Neural cell (in vitro differentiated cells): ENCODE measurements around the gene CDR2. TPM values are rescaled to one million over a fixed set of nuclear protein-coding genes. Genes with fewer than 3 reads are reported as not detected.

Experiments used
- H2AFZ ChIP-seq: fragments of 200-600, 300-800 bp; sonication (generic), shearing (Covaris generic); 2 replicates; pipeline ENCODE4 v1.6.0; 2014; ENCODE audit warnings: low read depth, mild to moderate bottlenecking, antibody characterized with exemption, low read length, moderate library complexity
- H3F3A ChIP-seq: fragments of 200-600 bp; shearing (Covaris generic); 2 replicates; pipeline ENCODE4 v1.6.1; 2016; ENCODE audit warnings: mild to moderate bottlenecking, moderate library complexity, mixed read lengths, antibody characterized with exemption, low read length; ENCODE audit not compliant: insufficient read depth, poor library complexity, severe bottlenecking
- H3K27ac ChIP-seq: fragments of 200-600, 300-800 bp; sonication (generic), shearing (Covaris generic); 2 replicates; pipeline ENCODE4 v1.5.1; 2014; ENCODE audit warnings: mild to moderate bottlenecking, low read length, moderate library complexity
- H3K27me3 ChIP-seq: fragments of 300-800, 200-600 bp; sonication (generic), shearing (Covaris generic); 2 replicates; pipeline ENCODE4 v1.6.0; 2014; ENCODE audit warnings: mild to moderate bottlenecking, low read depth, low read length, moderate library complexity; ENCODE audit not compliant: insufficient read depth
- H3K36me3 ChIP-seq: fragments of 300-800, 200-600 bp; sonication (generic), shearing (Covaris generic); 2 replicates; pipeline ENCODE4 v1.5.1; 2014; ENCODE audit warnings: mild to moderate bottlenecking, antibody characterized with exemption, low read length, moderate library complexity; ENCODE audit not compliant: insufficient read depth
- H3K4me2 ChIP-seq: fragments of 300-800, 200-600 bp; sonication (generic), shearing (Covaris generic); 2 replicates; pipeline ENCODE4 v1.6.0; 2014; ENCODE audit warnings: mild to moderate bottlenecking, low read length
- H3K4me3 ChIP-seq: fragments of 300-800, 200-600 bp; sonication (generic), shearing (Covaris generic); 2 replicates; pipeline ENCODE4 v1.5.1; 2014; ENCODE audit warnings: mild to moderate bottlenecking, low read length, moderate library complexity
- H3K79me2 ChIP-seq: fragments of 200-600 bp; shearing (Covaris generic); replicated peaks from 2 replicates; pipeline ENCODE4 v1.6.0; 2014; ENCODE audit warnings: mild to moderate bottlenecking, low read length, moderate library complexity; ENCODE audit not compliant: insufficient read depth
- H3K9ac ChIP-seq: fragments of 300-800, 200-600 bp; sonication (generic), shearing (Covaris generic); 2 replicates; pipeline ENCODE4 v1.6.1; 2016; ENCODE audit warnings: mild to moderate bottlenecking, low read length, mixed read lengths
- H3K9me2 ChIP-seq: fragments of 200-600 bp; shearing (Covaris generic); 2 replicates; pipeline ENCODE4 v1.6.1; 2016; ENCODE audit warnings: mild to moderate bottlenecking, low read length, mixed read lengths; ENCODE audit not compliant: insufficient read depth
- H3K9me3 ChIP-seq: fragments of 200-600, 300-800 bp; sonication (generic), shearing (Covaris generic); 2 replicates; pipeline ENCODE4 v1.6.1; 2016; ENCODE audit warnings: mild to moderate bottlenecking, mixed run types, low read length, moderate library complexity, mixed read lengths
- H4K20me1 ChIP-seq: fragments of 200-600 bp; shearing (Covaris generic); 2 replicates; pipeline ENCODE4 v1.6.1; 2016; ENCODE audit warnings: mild to moderate bottlenecking, mixed run types; ENCODE audit not compliant: insufficient read depth
- CTCF ChIP-seq: fragments of 450-650 bp; IDR thresholded peaks from 2 replicates; pipeline ENCODE4 v1.5.1; 2014; ENCODE audit warnings: antibody characterized with exemption, mild to moderate bottlenecking, moderate library complexity; ENCODE audit not compliant: poor library complexity, severe bottlenecking
- EP300 ChIP-seq: fragments of 450-650 bp; conservative IDR thresholded peaks from 2 replicates; pipeline ENCODE4 v1.6.1; 2014; ENCODE audit warnings: antibody characterized with exemption, mild to moderate bottlenecking, moderate library complexity; ENCODE audit not compliant: poor library complexity, severe bottlenecking
- EZH2 ChIP-seq: fragments of 200-600, 300-800 bp; shearing (Covaris generic), sonication (generic); IDR thresholded peaks from 2 replicates; pipeline ENCODE4 v1.6.1; 2014; ENCODE audit warnings: antibody characterized with exemption, low read length, borderline replicate concordance, mild to moderate bottlenecking; ENCODE audit not compliant: insufficient read depth, poor library complexity, severe bottlenecking
- MXI1 ChIP-seq: fragments of 450-650 bp; conservative IDR thresholded peaks from 2 replicates; pipeline ENCODE4 v1.6.1; 2014; ENCODE audit warnings: antibody characterized with exemption, mild to moderate bottlenecking; ENCODE audit not compliant: poor library complexity, severe bottlenecking
- POLR2AphosphoS5 ChIP-seq: IDR thresholded peaks from 2 replicates; pipeline ENCODE4 v1.6.1; 2012
- RAD21 ChIP-seq: fragments of 450-650 bp; conservative IDR thresholded peaks from 2 replicates; pipeline ENCODE4 v1.6.1; 2014; ENCODE audit warnings: antibody characterized with exemption, mild to moderate bottlenecking, moderate library complexity
- REST ChIP-seq: IDR thresholded peaks from 2 replicates; pipeline ENCODE4 v1.6.1; 2012; ENCODE audit warnings: borderline replicate concordance
- SMC3 ChIP-seq: fragments of 450-650 bp; conservative IDR thresholded peaks from 2 replicates; pipeline ENCODE4 v1.6.1; 2014; ENCODE audit warnings: antibody characterized with exemption, mild to moderate bottlenecking, moderate library complexity; ENCODE audit not compliant: poor library complexity
- TAF1 ChIP-seq: IDR thresholded peaks from 2 replicates; pipeline ENCODE4 v1.6.1; 2012; ENCODE audit warnings: low read depth
- polyA plus RNA-seq: library from polyadenylated mRNA; depleted of rRNA; stranded (reverse); fragments of >200 nt; gene quantifications from 2 replicates; pipeline ENCODE4 v1.2.3, GENCODE V29; 2014

The CDR2 gene
- polyA plus RNA-seq, 1 donor from 2014 or later: 17.8 TPM

GRCh38 chr16:22329199-22329695 lies 45.2 kb downstream of the CDR2 start:
- no peaks in the 10 kb centered on the region for H3K9me3 ChIP-seq
- H3K79me2 ChIP-seq: no peaks in the 10 kb centered on the region
- no peaks in the 10 kb centered on the region for H3K27me3 ChIP-seq
- no peak overlapping the region for H3K4me2 ChIP-seq
- H3K36me3 ChIP-seq: no peaks in the 10 kb centered on the region
- H4K20me1 ChIP-seq: no peaks in the 10 kb centered on the region
- no peak overlapping the region for H3K27ac ChIP-seq
- H3K4me3 ChIP-seq: no peak overlapping the region
- no peak for TF ChIP-seq CTCF
- no peak for TF ChIP-seq EZH2
- TF ChIP-seq SMC3: no peak
- no peak for TF ChIP-seq REST
- no peak for TF ChIP-seq RAD21
- TF ChIP-seq EP300: no peak
- no peak for TF ChIP-seq TAF1
- no peak for TF ChIP-seq MXI1
- TF ChIP-seq POLR2AphosphoS5: no peak
- no peak overlapping the region for H3K9ac ChIP-seq
- H3K9me2 ChIP-seq: no peaks in the 10 kb centered on the region
- H3F3A ChIP-seq: no peaks in the 10 kb centered on the region
- H2AFZ ChIP-seq: no peak overlapping the region

DNA sequence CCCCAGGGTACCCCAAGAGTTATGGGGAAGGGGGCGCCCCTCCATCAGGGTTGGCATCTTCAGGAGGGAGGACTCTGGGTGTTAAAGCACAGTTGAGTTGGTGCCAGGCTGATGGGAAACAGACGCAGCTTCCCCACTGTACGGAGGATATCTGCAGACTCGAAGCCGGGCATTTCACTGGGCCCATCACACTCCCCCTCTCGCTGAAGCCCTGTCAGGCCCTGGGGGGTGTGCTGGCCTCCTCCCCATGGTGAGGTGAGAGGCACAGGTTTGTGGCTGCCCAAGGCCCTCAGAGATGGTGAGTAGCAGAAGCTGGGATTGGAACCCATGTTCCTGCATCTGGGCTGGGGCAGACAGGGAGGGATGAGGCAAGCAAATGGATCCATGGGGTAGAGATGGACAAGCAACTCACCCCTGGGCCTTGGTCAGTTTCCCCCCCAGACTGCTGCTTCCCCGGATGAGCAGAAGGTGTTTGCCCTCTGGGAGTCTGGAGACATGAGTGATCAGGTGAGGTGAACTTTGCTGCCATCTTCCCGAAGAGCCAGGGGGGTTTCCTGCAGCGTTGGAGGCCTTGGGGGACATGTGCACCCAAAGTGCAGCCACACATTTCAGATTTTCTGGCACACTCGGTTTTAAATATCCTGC lies 46.2 kb downstream of the CDR2 start:
- no peak overlapping the region for H2AFZ ChIP-seq
- no peak overlapping the region for H3K27ac ChIP-seq
- no peaks in the 10 kb centered on the region for H3K9me2 ChIP-seq
- no peaks in the 10 kb centered on the region for H3F3A ChIP-seq
- H3K4me3 ChIP-seq: no peak overlapping the region
- H3K27me3 ChIP-seq: no peaks in the 10 kb centered on the region
- H3K9me3 ChIP-seq: no peaks in the 10 kb centered on the region
- H4K20me1 ChIP-seq: no peaks in the 10 kb centered on the region
- no peak overlapping the region for H3K4me2 ChIP-seq
- H3K36me3 ChIP-seq: no peaks in the 10 kb centered on the region
- no peak overlapping the region for H3K9ac ChIP-seq
- TF ChIP-seq SMC3: no peak
- TF ChIP-seq CTCF: no peak
- TF ChIP-seq REST: no peak
- TF ChIP-seq POLR2AphosphoS5: no peak
- no peak for TF ChIP-seq EZH2
- TF ChIP-seq EP300: no peak
- no peak for TF ChIP-seq RAD21
- TF ChIP-seq MXI1: no peak
- TF ChIP-seq TAF1: no peak
- H3K79me2 ChIP-seq: no peaks in the 10 kb centered on the region
